Measurements from ENCODE around the gene MEA1. TPM values are rescaled to one million over a fixed set of nuclear protein-coding genes. Genes with fewer than 3 reads are reported as not detected.

The MEA1 gene
- total and polyA plus RNA-seq, 10 of the 15 experiments (the other 5 are each of a cell fraction or from before 2014, with no cell fraction given) = 59.1 to 148 (median 96.4) TPM

DNA sequence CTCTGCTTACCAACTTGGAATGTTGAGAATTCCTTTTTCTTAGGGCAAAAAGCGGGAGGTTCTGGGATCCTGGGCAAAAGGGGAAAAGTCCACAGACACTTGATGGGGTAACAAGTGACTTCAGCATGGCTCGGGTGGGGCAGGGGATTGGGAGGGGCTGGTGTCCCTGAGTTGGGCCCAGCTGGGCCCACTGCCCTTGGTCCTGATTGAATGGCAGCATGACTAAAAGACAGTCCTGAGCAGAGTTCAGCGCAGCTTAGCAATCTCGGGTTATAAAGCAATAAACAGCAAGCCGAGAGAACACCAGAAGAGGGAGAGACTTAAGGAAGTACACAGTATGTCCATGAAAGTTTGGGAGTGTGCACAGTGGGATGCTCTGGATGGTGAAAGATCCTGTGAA, 23.8 kb downstream of the MEA1 start:
- H4K20me1 ChIP-seq (ENCODE audit: control insufficient read depth, insufficient read depth) = no peaks in the 10 kb centered on the region
- H3K9me3 ChIP-seq (replicated peaks; ENCODE audit: control insufficient read depth, insufficient read depth, low read length) = no peaks in the 10 kb centered on the region
- no peak overlapping the region for H3K27ac ChIP-seq (ENCODE audit: control insufficient read depth, insufficient read depth)
- in situ Hi-C loops (cut with MboI) (no loop called here), intact Hi-C loops (cut with micrococcal nuclease; ENCODE audit: unreplicated experiment) (no loop called here)
- TF ChIP-seq POLR2A (IDR thresholded peaks at IDR 0.05; ENCODE audit: low read depth, low read length) (no peak), DPF2 (IDR thresholded peaks at IDR 0.05) (no peak), YY1 (IDR thresholded peaks at IDR 0.05; ENCODE audit: low read depth, low read length) (no peak), NRF1 (conservative IDR thresholded peaks at IDR 0.05; ENCODE audit: low read depth, low read length) (no peak), BCL11A (IDR thresholded peaks at IDR 0.05; ENCODE audit: low read depth, low read length) (no peak)
- TF ChIP-seq, protein P1, sequence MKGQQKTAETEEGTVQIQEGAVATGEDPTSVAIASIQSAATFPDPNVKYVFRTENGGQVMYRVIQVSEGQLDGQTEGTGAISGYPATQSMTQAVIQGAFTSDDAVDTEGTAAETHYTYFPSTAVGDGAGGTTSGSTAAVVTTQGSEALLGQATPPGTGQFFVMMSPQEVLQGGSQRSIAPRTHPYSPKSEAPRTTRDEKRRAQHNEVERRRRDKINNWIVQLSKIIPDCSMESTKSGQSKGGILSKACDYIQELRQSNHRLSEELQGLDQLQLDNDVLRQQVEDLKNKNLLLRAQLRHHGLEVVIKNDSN (IDR thresholded peaks at IDR 0.05; ENCODE audit: borderline replicate concordance, extremely low read length, insufficient read depth, low read depth, low read length) = no peak
- TF ChIP-seq, protein P2, sequence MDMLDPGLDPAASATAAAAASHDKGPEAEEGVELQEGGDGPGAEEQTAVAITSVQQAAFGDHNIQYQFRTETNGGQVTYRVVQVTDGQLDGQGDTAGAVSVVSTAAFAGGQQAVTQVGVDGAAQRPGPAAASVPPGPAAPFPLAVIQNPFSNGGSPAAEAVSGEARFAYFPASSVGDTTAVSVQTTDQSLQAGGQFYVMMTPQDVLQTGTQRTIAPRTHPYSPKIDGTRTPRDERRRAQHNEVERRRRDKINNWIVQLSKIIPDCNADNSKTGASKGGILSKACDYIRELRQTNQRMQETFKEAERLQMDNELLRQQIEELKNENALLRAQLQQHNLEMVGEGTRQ (IDR thresholded peaks at IDR 0.05; ENCODE audit: borderline replicate concordance, low read depth, low read length) = no peak
- ChIA-PET CTCF (no interaction called here), RAD21 (ENCODE audit: unreplicated experiment) (interaction anchor here (1.5 kb wide), 1 partner anchor 9 kb away, joined by 3 read pairs; no protein-coding TSS in a partner anchor), SMC1A (ENCODE audit: uncharacterized antibody, unreplicated experiment) (interaction anchor here (0.5 to 1.7 kb wide), 2 partner anchors 13 to 81 kb away, joined by 3 to 4 read pairs; no protein-coding TSS in a partner anchor), POLR2A (interaction anchor here (0.7 kb wide), 2 partner anchors 52 to 132 kb away, joined by 5 to 6 read pairs; no protein-coding TSS in a partner anchor)
- peaks cover 13% of the 10 kb centered on the region for H3K4me1 ChIP-seq (ENCODE audit: control insufficient read depth, insufficient read depth, low read length)
- no peak overlapping the region for H3K4me2 ChIP-seq (ENCODE audit: control insufficient read depth, insufficient read depth)
- peaks cover 2 to 8% of the 10 kb centered on the region in 2 experiments; a peak in 2 of 4 replicates for H3K36me3 ChIP-seq (ENCODE audit: control insufficient read depth in 2 of 2, insufficient read depth in 2 of 2, low read length in 1 of 2)
- 69% methylated on average over 5 of the region's 5 CpGs for WGBS (ENCODE audit: insufficient coverage, insufficient replicate concordance, low lambda C conversion rate, missing lambda C conversion rate)
- no peak overlapping the region for H3K9ac ChIP-seq (ENCODE audit: control insufficient read depth, insufficient read depth, low read length)
- H3K27me3 ChIP-seq (replicated peaks in 1 of 2; ENCODE audit: control insufficient read depth in 2 of 2, insufficient read depth in 2 of 2, low read length in 1 of 2) = no peaks in the 10 kb centered on the region
- H3K4me3 ChIP-seq = no peak overlapping the region
- FAIRE-seq (no peak), ATAC-seq (no peak), DNase-seq (ENCODE audit: low read depth, low spot score) (no peak)
- peaks cover 11% of the 10 kb centered on the region for H3K79me2 ChIP-seq (ENCODE audit: control insufficient read depth, insufficient read depth, low read length)
- no peak overlapping the region for H2AFZ ChIP-seq (ENCODE audit: control insufficient read depth, low read depth, low read length)
- no TSS peak for BruUV-seq (replicated peaks)
